HG03064 (cell line): ENCODE data around the gene EIF5B.
"Not testable (repeated sequence)": the region's sequence is repeated elsewhere in the genome, so short reads cannot be mapped to it uniquely, and the experiment has no call there.

ENCODE experiments used
- ATAC-seq: cut with Tn5 transposase; IDR thresholded peaks from one replicate; pipeline ENCODE4 v1.9.1; 2021; ENCODE audit warnings: low read depth; ENCODE audit not compliant: unreplicated experiment

EIF5B gene

GRCh38 chr2:99368854-99369253 is 31.7 kb downstream of the EIF5B start:
- not testable (repeated sequence) for ATAC-seq

- no peak for ATAC-seq
Measured at GRCh38 chr2:99373144-99373543, 36.0 kb downstream of the EIF5B start.

GRCh38 chr2:99374747-99375146 is 37.6 kb downstream of the EIF5B start:
- no peak for ATAC-seq

GRCh38 chr2:99376254-99376864 is 39.2 kb downstream of the EIF5B start:
- no peak for ATAC-seq

GRCh38 chr2:99377879-99378278 is 40.7 kb downstream of the EIF5B start:
- no peak for ATAC-seq

- no peak for ATAC-seq
Measured at GRCh38 chr2:99380376-99381010, 43.3 kb downstream of the EIF5B start.

GRCh38 chr2:99382143-99382542 is 45.0 kb downstream of the EIF5B start:
- ATAC-seq = no peak

- ATAC-seq = no peak
Measured at GRCh38 chr2:99386011-99386410, 48.8 kb downstream of the EIF5B start.

GRCh38 chr2:99388892-99389291 is 51.7 kb downstream of the EIF5B start:
- no peak for ATAC-seq

- no peak for ATAC-seq
Measured at GRCh38 chr2:99389371-99389770, 52.2 kb downstream of the EIF5B start.

GRCh38 chr2:99389946-99390345 is 52.8 kb downstream of the EIF5B start:
- ATAC-seq = no peak

GRCh38 chr2:99395589-99396130 is 58.5 kb downstream of the EIF5B start:
- ATAC-seq = no peak

GRCh38 chr2:99397266-99397920 is 60.2 kb downstream of the EIF5B start:
- no peak for ATAC-seq

- no peak for ATAC-seq
Measured at GRCh38 chr2:99398303-99398702, 61.1 kb downstream of the EIF5B start.

- no peak for ATAC-seq
Measured at GRCh38 chr2:99399063-99399462, 61.9 kb downstream of the EIF5B start.

GRCh38 chr2:99399795-99400194 is 62.6 kb downstream of the EIF5B start:
- no peak for ATAC-seq

- no peak for ATAC-seq
Measured at GRCh38 chr2:99401841-99402240, 64.7 kb downstream of the EIF5B start.

GRCh38 chr2:99403084-99403483 is 65.9 kb downstream of the EIF5B start:
- ATAC-seq = no peak

GRCh38 chr2:99403524-99403923 is 66.3 kb downstream of the EIF5B start:
- no peak for ATAC-seq

- no peak for ATAC-seq
Measured at GRCh38 chr2:99404039-99404796, 67.0 kb downstream of the EIF5B start.
